GM23248 (cell line): ENCODE results near the gene MRO. TPM values are rescaled to one million over a fixed set of nuclear protein-coding genes. Genes with fewer than 3 reads are reported as not detected.

Experiments
- DNase-seq: peaks from one replicate; pipeline ENCODE4 v3.0.0-alpha.2; 2015
- H2AFZ ChIP-seq: fragments of 200-600 bp; sonication (generic); 2 replicates; pipeline ENCODE4 v1.6.1; 2016; ENCODE audit warnings: antibody characterized with exemption
- H3F3A ChIP-seq: fragments of 200-600 bp; sonication (generic); 2 replicates; pipeline ENCODE4 v1.6.1; 2016; ENCODE audit warnings: mild to moderate bottlenecking, antibody characterized with exemption, mixed run types; ENCODE audit not compliant: insufficient read depth
- H3K27ac ChIP-seq: fragments of 200-600 bp; sonication (generic); 2 replicates; pipeline ENCODE4 v1.5.1; 2016; ENCODE audit warnings: mild to moderate bottlenecking
- H3K27me3 ChIP-seq: fragments of 200-600 bp; sonication (generic); replicated peaks from 2 replicates; pipeline ENCODE4 v1.6.1; 2016; ENCODE audit warnings: mild to moderate bottlenecking; ENCODE audit not compliant: insufficient read depth
- H3K36me3 ChIP-seq: fragments of 200-600 bp; sonication (generic); 2 replicates; pipeline ENCODE4 v1.6.1; 2016; ENCODE audit warnings: low read depth, mild to moderate bottlenecking
- H3K4me1 ChIP-seq: fragments of 200-600 bp; sonication (generic); 2 replicates; pipeline ENCODE4 v1.6.1; 2016; ENCODE audit warnings: mild to moderate bottlenecking; ENCODE audit not compliant: insufficient read depth
- H3K4me2 ChIP-seq: fragments of 200-600 bp; sonication (generic); one replicate; pipeline ENCODE4 v1.6.1; 2016; ENCODE audit warnings: mild to moderate bottlenecking; ENCODE audit not compliant: unreplicated experiment
- H3K4me3 ChIP-seq: fragments of 200-600 bp; sonication (generic); 2 replicates; pipeline ENCODE4 v1.5.1; 2016; ENCODE audit warnings: mild to moderate bottlenecking
- H3K79me2 ChIP-seq: fragments of 200-600 bp; sonication (generic); 2 replicates; pipeline ENCODE4 v1.6.1; 2016; ENCODE audit warnings: mild to moderate bottlenecking; ENCODE audit not compliant: insufficient read depth
- H3K9ac ChIP-seq: fragments of 200-600 bp; sonication (generic); 2 replicates; pipeline ENCODE4 v1.6.1; 2016; ENCODE audit warnings: mild to moderate bottlenecking
- H3K9me2 ChIP-seq: fragments of 200-600 bp; sonication (generic); 2 replicates; pipeline ENCODE4 v1.6.1; 2016; ENCODE audit warnings: mixed run types, mild to moderate bottlenecking, moderate library complexity; ENCODE audit not compliant: insufficient read depth
- H3K9me3 ChIP-seq: fragments of 200-600 bp; sonication (generic); one replicate; pipeline ENCODE4 v1.6.1; 2017; ENCODE audit warnings: low read depth
- H4K20me1 ChIP-seq: fragments of 200-600 bp; sonication (generic); 2 replicates; pipeline ENCODE4 v1.6.0; 2016; ENCODE audit not compliant: insufficient read depth
- EZH2 ChIP-seq: fragments of 200-600 bp; sonication (generic); IDR thresholded peaks from 2 replicates; pipeline ENCODE4 v1.6.1; 2018; ENCODE audit warnings: antibody characterized with exemption, mild to moderate bottlenecking; ENCODE audit not compliant: insufficient read depth, poor library complexity, severe bottlenecking
- EZH2phosphoT487 ChIP-seq: fragments of 200-600 bp; sonication (generic); IDR thresholded peaks from 2 replicates; pipeline ENCODE4 v1.6.1; 2018; ENCODE audit warnings: antibody characterized with exemption, moderate library complexity, mild to moderate bottlenecking, low read depth; ENCODE audit not compliant: insufficient read depth
- WGBS, 2 experiments: methylation state at CpG; one replicate each; pipeline ENCODE4 v1.1.6; 2015 to 2017; ENCODE audit warnings: low lambda C conversion rate in 2 of 2, low coverage in 1 of 2; ENCODE audit errors: missing lambda C conversion rate in 2 of 2; 5-methylcytosine and 5-hydroxymethylcytosine counted together
- in situ Hi-C: fragments of 300-500 bp; cut with MboI; formaldehyde crosslinking; loops from 2 replicates; pipeline ENCODE4 v1.15.0; 2020
- polyA plus RNA-seq: library from polyadenylated mRNA; unstranded; fragments of >200 nt; fragmentation: Nextera tagmentation; extraction: Ambion mirVana; gene quantifications from 2 replicates; pipeline ENCODE4 v1.2.1, GENCODE V29; 2016
- total RNA-seq: library from RNA; depleted of rRNA; stranded (reverse); fragments of >200 nt; shearing (Covaris generic); gene quantifications from 2 replicates; pipeline ENCODE4 v1.2.3, GENCODE V29; 2014

The MRO gene
- total and polyA plus RNA-seq, 2 experiments from 2014 or later, result not detected

- Histone ChIP-seq H3K4me3 (no peak overlapping the region), H3K79me2 (no peaks in the 10 kb centered on the region), H3K27ac (no peak overlapping the region), H3F3A (no peaks in the 10 kb centered on the region), H2AFZ (no peak overlapping the region), H3K4me1 (peaks cover 6% of the 10 kb centered on the region; the same call in 1 of the 2 replicates), H3K9me2 (no peaks in the 10 kb centered on the region), H3K9me3 (no peaks in the 10 kb centered on the region), H4K20me1 (no peaks in the 10 kb centered on the region), H3K27me3 (peaks cover 3% of the 10 kb centered on the region; the same call in 1 of the 2 replicates), H3K36me3 (no peaks in the 10 kb centered on the region), H3K4me2 (no peak overlapping the region), H3K9ac (no peak overlapping the region)
- WGBS, 2 experiments, result 89 to 98% methylated on average over 2 of the region's 2 CpGs
- DNase-seq, result no peak
- TF ChIP-seq EZH2phosphoT487 (no peak), EZH2 (no peak)
- in situ Hi-C loops, result no loop called here
Observed at GRCh38 chr18:50832754-50833153, 12.9 kb upstream of the MRO start.

GRCh38 chr18:50830544-50830943, 10.7 kb upstream of the MRO start:
- H3K4me3 ChIP-seq, result no peak overlapping the region
- H3K4me2 ChIP-seq, result no peak overlapping the region
- TF ChIP-seq EZH2 (no peak), EZH2phosphoT487 (no peak)
- H3K4me1 ChIP-seq, result no peaks in the 10 kb centered on the region
- no peaks in the 10 kb centered on the region for H3K9me2 ChIP-seq
- H3K9me3 ChIP-seq, result no peaks in the 10 kb centered on the region
- no peak overlapping the region for H3K9ac ChIP-seq
- 73% methylated on average over 5 of the region's 5 CpGs for WGBS, 2 experiments
- no peaks in the 10 kb centered on the region for H3K79me2 ChIP-seq
- H3K27ac ChIP-seq, result no peak overlapping the region
- no peak for DNase-seq
- H2AFZ ChIP-seq, result no peak overlapping the region
- in situ Hi-C loops, result no loop called here
- peaks cover 3% of the 10 kb centered on the region; the same call in 1 of the 2 replicates for H3K27me3 ChIP-seq
- no peaks in the 10 kb centered on the region for H4K20me1 ChIP-seq
- H3F3A ChIP-seq, result no peaks in the 10 kb centered on the region
- H3K36me3 ChIP-seq, result no peaks in the 10 kb centered on the region

- H3K27ac ChIP-seq, result no peak overlapping the region
- no peak overlapping the region for H3K4me3 ChIP-seq
- H3K36me3 ChIP-seq, result no peaks in the 10 kb centered on the region
- WGBS, 2 experiments, result 51 to 56% methylated on average over 5 of the region's 5 CpGs
- H3F3A ChIP-seq, result no peaks in the 10 kb centered on the region
- H3K4me1 ChIP-seq, result no peaks in the 10 kb centered on the region
- TF ChIP-seq EZH2 (no peak), EZH2phosphoT487 (no peak)
- H3K4me2 ChIP-seq, result no peak overlapping the region
- no peaks in the 10 kb centered on the region for H3K9me2 ChIP-seq
- no peak overlapping the region for H3K9ac ChIP-seq
- H3K79me2 ChIP-seq, result no peaks in the 10 kb centered on the region
- H3K9me3 ChIP-seq, result no peaks in the 10 kb centered on the region
- H4K20me1 ChIP-seq, result no peaks in the 10 kb centered on the region
- no peak overlapping the region for H2AFZ ChIP-seq
- DNase-seq, result no peak
- in situ Hi-C loops, result no loop called here
- H3K27me3 ChIP-seq, result peaks cover 3% of the 10 kb centered on the region; the same call in 1 of the 2 replicates
Observed at GRCh38 chr18:50829644-50830043, 9.8 kb upstream of the MRO start.

GRCh38 chr18:50826027-50826426, 6.2 kb upstream of the MRO start:
- no peaks in the 10 kb centered on the region for H3K36me3 ChIP-seq
- no peak for DNase-seq
- in situ Hi-C loops, result no loop called here
- no peaks in the 10 kb centered on the region for H3K79me2 ChIP-seq
- H4K20me1 ChIP-seq, result no peaks in the 10 kb centered on the region
- H3F3A ChIP-seq, result no peaks in the 10 kb centered on the region
- H3K4me1 ChIP-seq, result no peaks in the 10 kb centered on the region
- no peak overlapping the region for H3K9ac ChIP-seq
- WGBS, 2 experiments, result 83 to 88% methylated on average over 5 of the region's 5 CpGs
- H3K4me2 ChIP-seq, result no peak overlapping the region
- H3K4me3 ChIP-seq, result no peak overlapping the region
- H3K27me3 ChIP-seq, result no peaks in the 10 kb centered on the region; the same call in 1 of the 2 replicates
- no peak overlapping the region for H2AFZ ChIP-seq
- H3K9me3 ChIP-seq, result no peaks in the 10 kb centered on the region
- H3K27ac ChIP-seq, result no peak overlapping the region
- H3K9me2 ChIP-seq, result no peaks in the 10 kb centered on the region
- no peak for TF ChIP-seq EZH2phosphoT487
- no peak for TF ChIP-seq EZH2

GRCh38 chr18:50825621-50826020, 5.8 kb upstream of the MRO start:
- Histone ChIP-seq H3K4me2 (no peak overlapping the region), H2AFZ (no peak overlapping the region), H3K27ac (no peak overlapping the region), H3K79me2 (no peaks in the 10 kb centered on the region), H3K9me2 (no peaks in the 10 kb centered on the region), H3K9ac (no peak overlapping the region), H4K20me1 (no peaks in the 10 kb centered on the region), H3K4me1 (no peaks in the 10 kb centered on the region), H3K27me3 (no peaks in the 10 kb centered on the region; the same call in 1 of the 2 replicates), H3K4me3 (no peak overlapping the region), H3K9me3 (no peaks in the 10 kb centered on the region), H3K36me3 (no peaks in the 10 kb centered on the region), H3F3A (no peaks in the 10 kb centered on the region)
- in situ Hi-C loops, result no loop called here
- TF ChIP-seq EZH2phosphoT487 (no peak), EZH2 (no peak)
- DNase-seq, result no peak
- 65 to 69% methylated on average over 2 of the region's 2 CpGs for WGBS, 2 experiments
